ENCODE data around the gene ACOT2.
A peak's percentile ranks its signal among the peaks of the same experiment; 100 is the strongest.

The ACOT2 gene

GRCh38 chr14:73612339-73613045 lies 43.5 kb downstream of the ACOT2 start, which contains the start of gene ACOT6:
Gene ACOT6 (plus strand): TSS chr14:73612517. CDS start chr14:73612572, 55 bp downstream.
- H3K27ac ChIP-seq, result peak within 1 kb of the TSS; percentile 33
- DNase-seq (ENCODE audit: low read depth, low spot score), result peak; percentile 18

GRCh38 chr14:73613046-73613383 lies 44.0 kb downstream of the ACOT2 start:
- no peak for DNase-seq (ENCODE audit: low read depth, low spot score)
- H3K27ac ChIP-seq, result peak overlapping the region; percentile 33

- H3K27ac ChIP-seq, result no peak overlapping the region
- DNase-seq (ENCODE audit: low read depth, low spot score), result no peak
Measured at GRCh38 chr14:73613419-73613963, 44.5 kb downstream of the ACOT2 start.

GRCh38 chr14:73616831-73617230 lies 47.8 kb downstream of the ACOT2 start:
- DNase-seq (ENCODE audit: low read depth, low spot score), result no peak

GRCh38 chr14:73619524-73619923 lies 50.5 kb downstream of the ACOT2 start:
- no peak for DNase-seq (ENCODE audit: low read depth, low spot score)
- H3K27ac ChIP-seq, result no peak overlapping the region

More at GRCh38 chr14:73616831-73617230, 47.8 kb downstream of the ACOT2 start:
- H3K27ac ChIP-seq, result no peak overlapping the region

- H3K27ac ChIP-seq, result no peak overlapping the region
- DNase-seq (ENCODE audit: low read depth, low spot score), result no peak
Measured at GRCh38 chr14:73620268-73620667, 51.3 kb downstream of the ACOT2 start.

- no peak for DNase-seq (ENCODE audit: low read depth, low spot score)
- H3K27ac ChIP-seq, result no peak overlapping the region
Measured at GRCh38 chr14:73623504-73624054, 54.6 kb downstream of the ACOT2 start.
